GM12875 (cell line): ENCODE results near the gene EEIG1.

ENCODE experiments used
- H3K4me3 ChIP-seq: one replicate; pipeline ENCODE4 v1.5.1; 2011; ENCODE audit warnings: low read depth, low read length, control low read depth
- TF ChIP-seq, protein P1 (sequence below): IDR thresholded peaks from 2 replicates; pipeline ENCODE4 v1.5.1; 2011; ENCODE audit warnings: low read depth, mild to moderate bottlenecking, control low read depth, inconsistent platforms, low read length, moderate library complexity, borderline replicate concordance; ENCODE audit not compliant: insufficient read depth

The EEIG1 gene

DNA sequence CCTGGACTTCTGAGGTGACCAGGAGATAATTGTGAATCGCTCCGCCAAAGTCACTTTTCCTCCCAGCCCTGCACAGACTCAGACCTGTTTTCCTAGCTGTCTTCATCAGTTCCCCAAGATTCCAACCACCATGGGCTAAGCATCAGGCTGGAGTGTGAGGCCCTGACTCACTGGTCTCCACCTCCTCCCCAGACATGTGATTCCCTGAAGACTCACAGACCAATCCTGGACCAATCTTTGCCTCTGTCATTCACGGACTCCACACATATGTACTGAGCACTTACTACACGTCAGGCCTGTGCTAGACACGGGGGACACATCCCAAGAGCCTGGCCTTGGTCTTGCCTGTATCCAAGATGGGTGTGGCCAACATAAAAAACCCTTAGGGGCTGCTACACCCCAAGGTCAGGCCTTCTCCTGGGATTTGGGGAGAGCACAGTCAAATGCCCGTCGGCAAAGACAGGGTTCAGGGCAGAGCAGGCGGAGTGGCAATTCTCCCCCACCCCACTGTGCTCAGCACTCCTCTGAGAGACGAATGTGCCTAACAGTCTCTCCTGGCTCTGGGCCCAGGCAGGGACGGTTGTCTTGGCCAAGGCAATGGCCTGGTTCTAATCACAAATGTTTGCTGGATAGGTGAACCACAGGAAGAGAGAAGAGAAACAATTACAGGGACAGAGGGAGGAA lies 11.9 kb downstream of the EEIG1 start:
- TF ChIP-seq, protein P1, sequence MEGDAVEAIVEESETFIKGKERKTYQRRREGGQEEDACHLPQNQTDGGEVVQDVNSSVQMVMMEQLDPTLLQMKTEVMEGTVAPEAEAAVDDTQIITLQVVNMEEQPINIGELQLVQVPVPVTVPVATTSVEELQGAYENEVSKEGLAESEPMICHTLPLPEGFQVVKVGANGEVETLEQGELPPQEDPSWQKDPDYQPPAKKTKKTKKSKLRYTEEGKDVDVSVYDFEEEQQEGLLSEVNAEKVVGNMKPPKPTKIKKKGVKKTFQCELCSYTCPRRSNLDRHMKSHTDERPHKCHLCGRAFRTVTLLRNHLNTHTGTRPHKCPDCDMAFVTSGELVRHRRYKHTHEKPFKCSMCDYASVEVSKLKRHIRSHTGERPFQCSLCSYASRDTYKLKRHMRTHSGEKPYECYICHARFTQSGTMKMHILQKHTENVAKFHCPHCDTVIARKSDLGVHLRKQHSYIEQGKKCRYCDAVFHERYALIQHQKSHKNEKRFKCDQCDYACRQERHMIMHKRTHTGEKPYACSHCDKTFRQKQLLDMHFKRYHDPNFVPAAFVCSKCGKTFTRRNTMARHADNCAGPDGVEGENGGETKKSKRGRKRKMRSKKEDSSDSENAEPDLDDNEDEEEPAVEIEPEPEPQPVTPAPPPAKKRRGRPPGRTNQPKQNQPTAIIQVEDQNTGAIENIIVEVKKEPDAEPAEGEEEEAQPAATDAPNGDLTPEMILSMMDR, result no peak
- no peak overlapping the region for H3K4me3 ChIP-seq

DNA sequence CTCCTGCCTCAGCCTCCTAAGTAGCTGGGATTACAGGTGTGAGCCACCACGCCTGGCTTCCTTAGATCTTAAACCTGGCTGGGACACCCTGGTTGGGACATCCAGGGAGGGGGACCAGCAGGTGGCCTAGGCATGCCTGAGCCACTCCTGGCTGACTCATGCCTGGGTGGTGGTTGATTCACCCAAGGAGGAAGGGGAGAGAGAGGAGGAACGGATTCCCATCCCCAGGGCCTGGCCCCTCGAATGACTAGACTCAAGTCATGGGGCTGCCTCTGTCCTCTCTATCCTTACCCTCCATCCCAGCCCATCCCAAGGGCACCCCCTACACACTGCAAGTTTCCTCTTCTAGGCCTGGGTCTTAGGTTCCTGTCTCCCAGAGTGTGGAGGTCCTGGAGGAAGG lies 12.7 kb downstream of the EEIG1 start:
- TF ChIP-seq, protein P1, result no peak
- no peak overlapping the region for H3K4me3 ChIP-seq

DNA sequence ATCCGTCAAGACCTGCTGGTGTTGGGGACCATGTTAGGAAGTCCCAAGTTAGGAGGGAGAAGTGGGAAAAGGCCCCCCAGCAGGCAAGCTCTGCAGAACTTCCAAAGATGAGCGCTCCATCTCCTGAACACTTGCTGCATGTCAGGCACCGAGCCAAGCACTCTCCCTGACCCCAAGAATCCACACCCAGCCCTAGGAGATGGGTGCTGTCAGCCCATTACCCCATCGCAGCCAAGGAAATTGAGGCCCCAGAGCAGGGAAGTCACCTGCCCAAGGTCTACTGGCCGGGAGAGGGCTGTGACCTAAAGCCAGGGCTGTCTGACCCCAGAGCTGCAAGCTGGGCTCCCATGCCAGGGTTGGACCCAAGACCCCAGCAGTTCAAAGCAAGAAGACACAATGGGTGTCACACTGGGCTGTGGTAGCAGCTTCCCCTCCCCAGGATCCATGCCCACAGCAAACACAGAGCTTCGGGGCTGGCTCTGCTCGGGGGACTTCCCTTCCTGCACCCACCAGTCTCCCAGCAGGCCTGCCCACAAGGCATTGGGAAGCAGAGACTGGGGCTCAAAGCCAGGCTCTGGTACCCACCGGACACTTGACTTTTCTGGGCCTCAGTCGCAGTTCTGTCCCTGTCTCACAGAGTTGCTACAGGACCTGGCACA lies 13.5 kb downstream of the EEIG1 start:
- TF ChIP-seq, protein P1, result no peak
- H3K4me3 ChIP-seq, result no peak overlapping the region

DNA sequence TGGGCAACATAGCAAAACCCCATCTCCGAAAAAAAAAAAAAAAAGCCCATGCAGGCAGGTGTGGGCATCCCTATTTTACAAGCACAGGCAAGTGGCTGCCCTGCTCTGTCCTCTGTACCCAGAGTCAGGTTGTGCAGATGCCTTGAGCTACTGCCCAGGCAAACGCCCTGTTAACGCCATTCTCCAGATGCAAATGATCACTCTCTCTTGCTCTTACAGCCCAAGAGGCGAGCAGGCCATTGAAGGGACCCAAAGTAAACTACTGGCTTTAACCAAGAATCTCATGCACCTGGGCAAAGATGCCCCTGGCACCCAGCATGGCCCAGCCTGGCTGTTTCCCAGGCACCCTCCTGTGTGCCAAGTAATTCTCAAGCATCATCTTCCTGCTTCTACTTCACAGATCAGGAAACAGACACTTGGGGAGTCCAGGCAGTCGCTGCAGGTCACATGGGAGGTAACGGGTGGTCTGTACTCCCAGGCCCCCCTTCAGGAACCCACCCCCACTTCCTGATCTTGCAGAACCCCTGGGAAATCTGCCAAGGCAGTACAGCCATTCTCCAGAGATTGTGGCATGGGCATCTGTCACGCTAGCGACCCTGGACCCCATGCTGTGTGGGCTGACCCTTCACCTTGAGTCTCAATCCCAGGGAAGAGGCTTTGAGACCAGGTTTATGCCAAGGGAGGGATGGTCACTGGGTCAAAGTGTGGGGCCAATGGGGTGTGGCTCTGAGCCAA lies 14.2 kb downstream of the EEIG1 start:
- H3K4me3 ChIP-seq, result no peak overlapping the region
- TF ChIP-seq, protein P1, result no peak

DNA sequence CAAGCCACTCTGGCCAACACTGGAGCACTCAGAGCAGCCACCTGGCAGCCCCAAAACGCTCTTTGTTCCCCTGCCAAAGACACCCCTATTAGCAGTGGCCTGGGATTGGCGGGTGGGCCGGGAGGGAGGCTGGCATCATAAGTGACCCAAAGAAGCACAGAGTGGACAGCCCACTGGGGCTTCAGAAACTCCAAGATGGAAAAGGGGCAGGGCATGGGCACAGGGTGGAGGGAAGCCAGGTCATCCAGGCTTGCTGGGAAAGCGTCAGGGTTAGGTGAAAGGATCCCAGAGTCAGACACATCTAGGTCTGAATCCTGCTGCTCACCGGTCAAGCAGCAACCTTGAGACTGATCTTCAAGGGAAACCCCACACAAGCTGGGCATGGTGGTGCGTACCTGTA lies 14.8 kb downstream of the EEIG1 start:
- no peak overlapping the region for H3K4me3 ChIP-seq
- TF ChIP-seq, protein P1, result no peak

DNA sequence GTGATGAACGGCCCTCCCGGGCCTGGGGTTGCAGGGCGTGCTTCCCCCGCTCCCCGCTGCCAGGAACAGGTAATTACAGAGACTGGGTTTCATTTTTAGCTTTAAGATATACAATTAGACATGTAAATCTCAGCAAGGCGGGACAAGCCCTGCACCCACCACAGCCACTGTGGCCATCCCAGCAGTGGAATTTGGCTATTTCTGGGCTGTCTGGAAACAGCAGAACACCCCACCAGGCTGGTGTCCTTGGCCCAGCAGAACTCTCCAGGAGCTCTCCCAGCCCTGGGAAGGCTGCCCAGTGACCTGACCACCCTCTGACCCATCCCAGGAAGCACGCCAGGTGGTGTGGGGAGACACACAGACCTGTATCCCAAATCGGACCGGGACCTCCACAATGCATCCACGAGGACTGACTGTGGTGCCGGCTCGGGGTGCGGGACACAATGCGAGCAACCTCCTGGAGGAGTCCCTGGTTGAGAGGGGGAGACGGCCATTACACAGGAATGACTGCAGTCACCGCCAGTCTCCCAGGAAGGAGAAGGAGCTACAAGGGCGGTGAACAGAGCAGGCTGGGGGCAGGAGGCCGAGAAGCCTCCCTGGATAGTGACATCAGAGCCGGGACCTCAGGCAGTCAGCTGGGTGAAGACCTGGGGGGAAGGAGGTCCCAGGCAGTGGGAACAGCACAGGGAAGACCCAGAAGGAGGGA lies 17.3 kb downstream of the EEIG1 start:
- TF ChIP-seq, protein P1, result no peak
- H3K4me3 ChIP-seq, result no peak overlapping the region

DNA sequence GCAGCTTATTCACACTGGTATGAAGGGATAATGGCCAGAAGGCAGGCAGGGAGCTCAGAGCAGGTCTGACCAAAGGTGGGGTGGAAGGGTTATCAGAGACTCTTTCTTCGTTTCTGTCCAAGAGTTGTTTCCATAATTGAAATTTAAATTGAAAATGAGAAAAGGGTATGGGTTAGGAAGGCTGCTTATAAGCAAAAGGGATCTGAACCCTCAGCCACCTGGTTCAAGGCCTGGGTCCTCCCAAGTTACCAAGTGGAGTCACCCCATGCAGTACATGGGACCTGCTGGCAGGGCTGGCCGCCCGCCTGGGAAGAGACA lies 17.8 kb downstream of the EEIG1 start:
- TF ChIP-seq, protein P1, result no peak
- H3K4me3 ChIP-seq, result no peak overlapping the region
